Measurements from ENCODE around the gene FMO4. TPM values are rescaled to one million over a fixed set of nuclear protein-coding genes. Genes with fewer than 3 reads are reported as not detected.

The FMO4 gene
- total and polyA plus RNA-seq, 2 of the 13 experiments (the other 11 are each of a cell fraction or from before 2014, with no cell fraction given), result 0.07 to 0.29 TPM

DNA sequence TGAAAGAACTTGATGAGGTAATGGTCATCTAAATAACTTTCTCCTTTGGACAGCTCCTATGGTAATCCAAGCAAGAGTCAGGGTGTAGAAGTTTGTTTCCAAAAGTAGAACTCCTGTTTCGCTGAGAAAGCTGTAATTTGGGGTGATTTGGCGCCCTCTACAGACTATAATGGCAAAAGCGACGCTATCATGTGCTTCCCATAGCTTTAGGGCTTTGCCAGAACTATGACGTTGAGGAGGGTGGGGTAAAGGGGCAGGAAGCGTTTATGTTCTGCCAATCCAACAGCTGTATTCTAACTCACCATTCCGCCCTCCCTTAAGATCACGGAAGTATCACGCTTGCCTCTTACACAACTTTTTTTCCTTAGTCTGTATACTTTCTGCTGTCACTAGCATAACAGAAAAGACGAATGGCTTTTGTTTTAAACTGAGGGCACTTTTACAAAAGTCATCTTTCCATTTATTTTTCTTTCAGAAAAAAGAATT is at the start of gene FMO4 (continued):
- TF ChIP-seq, protein P1, sequence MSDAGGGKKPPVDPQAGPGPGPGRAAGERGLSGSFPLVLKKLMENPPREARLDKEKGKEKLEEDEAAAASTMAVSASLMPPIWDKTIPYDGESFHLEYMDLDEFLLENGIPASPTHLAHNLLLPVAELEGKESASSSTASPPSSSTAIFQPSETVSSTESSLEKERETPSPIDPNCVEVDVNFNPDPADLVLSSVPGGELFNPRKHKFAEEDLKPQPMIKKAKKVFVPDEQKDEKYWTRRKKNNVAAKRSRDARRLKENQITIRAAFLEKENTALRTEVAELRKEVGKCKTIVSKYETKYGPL (CRISPR knock-in tag; IDR thresholded peaks at IDR 0.05), result 0 out of 2 replicates have a peak, but pooled peaks have one; percentile 36
- TF ChIP-seq POGZ (CRISPR knock-in tag; IDR thresholded peaks at IDR 0.05) (peak; percentile 39; the same call in 1 of the 2 replicates), ZNF644 (CRISPR knock-in tag; IDR thresholded peaks at IDR 0.05; ENCODE audit: low read depth) (peak; percentile 60; the same call in 1 of the 2 replicates), ZNF563 (CRISPR knock-in tag; IDR thresholded peaks at IDR 0.05) (no peak), SOX5 (CRISPR knock-in tag; IDR thresholded peaks at IDR 0.05; ENCODE audit: borderline replicate concordance) (peak; percentile 8; the same call in 1 of the 2 replicates), THAP9 (CRISPR knock-in tag; IDR thresholded peaks at IDR 0.05; ENCODE audit: borderline replicate concordance) (no peak), TFDP1 (CRISPR knock-in tag; IDR thresholded peaks at IDR 0.05; ENCODE audit: borderline replicate concordance) (peak; percentile 49; the same call in 1 of the 2 replicates), STAG1 (CRISPR knock-in tag; IDR thresholded peaks at IDR 0.05) (peak; percentile 63), CHCHD3 (CRISPR knock-in tag; IDR thresholded peaks at IDR 0.05) (no peak), GATAD1 (CRISPR knock-in tag; IDR thresholded peaks at IDR 0.05) (peak; percentile 54; the same call in 1 of the 2 replicates), MAFK (conservative IDR thresholded peaks at IDR 0.05 in 1 of 2, IDR thresholded peaks at IDR 0.05 in 1 of 2; ENCODE audit: low read length in 2 of 2) (peak; percentile 17 to 48; a peak in 1 of 4 replicates), ELF4 (CRISPR knock-in tag; IDR thresholded peaks at IDR 0.05; ENCODE audit: borderline replicate concordance) (peak; percentile 65; the same call in 1 of the 2 replicates), GABPA (IDR thresholded peaks at IDR 0.05; ENCODE audit: low read depth, low read length) (peak; percentile 29; the same call in 1 of the 2 replicates), GABPA (CRISPR knock-in tag; IDR thresholded peaks at IDR 0.05; ENCODE audit: low read depth) (peak; percentile 87), SP1 (IDR thresholded peaks at IDR 0.05) (no peak), SP1 (CRISPR knock-in tag; IDR thresholded peaks at IDR 0.05) (peak; percentile 39), ATF1 (CRISPR knock-in tag; IDR thresholded peaks at IDR 0.05) (peak; percentile 86), DRAP1 (CRISPR knock-in tag; IDR thresholded peaks at IDR 0.05) (0 out of 2 replicates have a peak, but pooled peaks have one; percentile 22), FOSL2 (CRISPR knock-in tag; IDR thresholded peaks at IDR 0.05) (0 out of 2 replicates have a peak, but pooled peaks have one; percentile 15), TBL1XR1 (IDR thresholded peaks at IDR 0.05; ENCODE audit: borderline replicate concordance, low read length, partially characterized antibody) (peak; percentile 23), MIXL1 (CRISPR knock-in tag; IDR thresholded peaks at IDR 0.05) (0 out of 2 replicates have a peak, but pooled peaks have one; percentile 59)
- TF ChIP-seq, protein P2, sequence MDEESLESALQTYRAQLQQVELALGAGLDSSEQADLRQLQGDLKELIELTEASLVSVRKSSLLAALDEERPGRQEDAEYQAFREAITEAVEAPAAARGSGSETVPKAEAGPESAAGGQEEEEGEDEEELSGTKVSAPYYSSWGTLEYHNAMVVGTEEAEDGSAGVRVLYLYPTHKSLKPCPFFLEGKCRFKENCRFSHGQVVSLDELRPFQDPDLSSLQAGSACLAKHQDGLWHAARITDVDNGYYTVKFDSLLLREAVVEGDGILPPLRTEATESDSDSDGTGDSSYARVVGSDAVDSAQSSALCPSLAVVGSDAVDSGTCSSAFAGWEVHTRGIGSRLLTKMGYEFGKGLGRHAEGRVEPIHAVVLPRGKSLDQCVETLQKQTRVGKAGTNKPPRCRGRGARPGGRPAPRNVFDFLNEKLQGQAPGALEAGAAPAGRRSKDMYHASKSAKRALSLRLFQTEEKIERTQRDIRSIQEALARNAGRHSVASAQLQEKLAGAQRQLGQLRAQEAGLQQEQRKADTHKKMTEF (CRISPR knock-in tag; IDR thresholded peaks at IDR 0.05), result peak; percentile 44; the same call in 1 of the 2 replicates

Measured in HepG2 (cell line).